Prostate gland (tissue), 2 donors: Measurements from ENCODE around the gene GHRL.

ENCODE experiments used
- POLR2A ChIP-seq: fragments of 450-650 bp; IDR thresholded peaks from one replicate; pipeline ENCODE4 v1.6.1; 2016; ENCODE audit warnings: antibody characterized with exemption, mild to moderate bottlenecking
- TF ChIP-seq, protein P1 (sequence below), 4 experiments: fragments of 200-600 bp in 2 of 4; fragments of 450-650 bp in 2 of 4; sonication (generic) in 2 of 4; IDR thresholded peaks; 1 replicate in 3 of 4; 2 replicates in 1 of 4; pipeline ENCODE4 v1.5.1; 2016 to 2019; ENCODE audit warnings: antibody characterized with exemption in 4 of 4, mild to moderate bottlenecking in 2 of 4, moderate library complexity in 2 of 4

DNA sequence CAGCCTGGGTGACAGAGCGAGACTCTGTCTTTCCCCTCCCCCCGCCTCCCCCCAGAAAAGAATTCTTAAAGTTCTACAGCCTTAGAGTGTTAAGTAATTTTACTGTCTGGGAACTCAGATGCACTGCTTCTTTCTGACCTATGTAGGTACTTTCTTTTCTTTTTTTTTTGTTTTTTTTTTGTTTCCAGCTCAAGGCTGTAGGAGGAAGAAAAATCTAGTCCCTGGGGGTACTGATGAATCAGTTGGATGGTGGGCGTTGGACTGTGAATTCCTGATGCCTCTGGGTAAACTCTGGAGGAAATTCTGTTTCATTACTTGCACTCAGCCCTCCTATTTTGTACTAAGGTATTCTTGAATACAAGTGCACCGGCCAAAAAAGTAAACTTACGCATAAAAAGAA is 10.8 kb downstream of the GHRL start:
- no peak for TF ChIP-seq POLR2A
- TF ChIP-seq, protein P1, sequence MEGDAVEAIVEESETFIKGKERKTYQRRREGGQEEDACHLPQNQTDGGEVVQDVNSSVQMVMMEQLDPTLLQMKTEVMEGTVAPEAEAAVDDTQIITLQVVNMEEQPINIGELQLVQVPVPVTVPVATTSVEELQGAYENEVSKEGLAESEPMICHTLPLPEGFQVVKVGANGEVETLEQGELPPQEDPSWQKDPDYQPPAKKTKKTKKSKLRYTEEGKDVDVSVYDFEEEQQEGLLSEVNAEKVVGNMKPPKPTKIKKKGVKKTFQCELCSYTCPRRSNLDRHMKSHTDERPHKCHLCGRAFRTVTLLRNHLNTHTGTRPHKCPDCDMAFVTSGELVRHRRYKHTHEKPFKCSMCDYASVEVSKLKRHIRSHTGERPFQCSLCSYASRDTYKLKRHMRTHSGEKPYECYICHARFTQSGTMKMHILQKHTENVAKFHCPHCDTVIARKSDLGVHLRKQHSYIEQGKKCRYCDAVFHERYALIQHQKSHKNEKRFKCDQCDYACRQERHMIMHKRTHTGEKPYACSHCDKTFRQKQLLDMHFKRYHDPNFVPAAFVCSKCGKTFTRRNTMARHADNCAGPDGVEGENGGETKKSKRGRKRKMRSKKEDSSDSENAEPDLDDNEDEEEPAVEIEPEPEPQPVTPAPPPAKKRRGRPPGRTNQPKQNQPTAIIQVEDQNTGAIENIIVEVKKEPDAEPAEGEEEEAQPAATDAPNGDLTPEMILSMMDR (IDR thresholded peaks at IDR 0.05): no peak
